Measurements from ENCODE around the gene TMC8.

GRCh38 chr17:78176548-78177025 lies 46.0 kb downstream of the TMC8 start:
- TF ChIP-seq EZH2 (IDR thresholded peaks at IDR 0.05): no peak
- TF ChIP-seq POLR2AphosphoS5 (IDR thresholded peaks at IDR 0.05; ENCODE audit: borderline replicate concordance, low read depth, low read length): no peak
